Adrenal gland (tissue), 5 donors: ENCODE results near the gene PDIA3.

Source experiments
- CTCF ChIP-seq, 6 experiments: fragments of 450-650 bp in 4 of 6; fragments of 200-600 bp in 2 of 6; sonication (generic) in 1 of 6; IDR thresholded peaks; 1 replicate in 5 of 6; 2 replicates in 1 of 6; pipeline versions ENCODE4 v1.5.1 to v1.8.0; 2016 to 2021; ENCODE audit warnings: antibody characterized with exemption in 6 of 6, mild to moderate bottlenecking in 2 of 6, moderate library complexity in 1 of 6
- POLR2A ChIP-seq, 2 donors: fragments of 450-650 bp; IDR thresholded peaks; one replicate each; pipeline ENCODE4 v1.6.1; 2017; ENCODE audit warnings: antibody characterized with exemption in 2 of 2, mild to moderate bottlenecking in 2 of 2, moderate library complexity in 1 of 2
- donor health status: DM: no; HTN: no; CAD: no.

- no peak for TF ChIP-seq CTCF (IDR thresholded peaks at IDR 0.05)
- no peak for TF ChIP-seq POLR2A (IDR thresholded peaks at IDR 0.05)
Measured at GRCh38 chr15:43723151-43723550, 23.1 kb upstream of the PDIA3 start.
